ENCODE measurements around the gene CDK8.

The CDK8 gene

GRCh38 chr13:26390203-26390602 is 136.3 kb downstream of the CDK8 start:
- Histone ChIP-seq H3K4me3 (ENCODE audit: low read length) (no peak overlapping the region), H3K36me3 (ENCODE audit: insufficient read depth, low read depth, low read length) (peaks cover 30% of the 10 kb centered on the region), H3K27me3 (ENCODE audit: insufficient read depth, low read length) (no peaks in the 10 kb centered on the region), H3K9ac (ENCODE audit: low read depth, low read length) (no peak overlapping the region), H3K9me3 (ENCODE audit: insufficient read depth, low read depth, low read length) (no peaks in the 10 kb centered on the region), H3K27ac (ENCODE audit: low read length) (no peak overlapping the region), H3K4me1 (ENCODE audit: insufficient read depth, low read length) (no peaks in the 10 kb centered on the region)

DNA sequence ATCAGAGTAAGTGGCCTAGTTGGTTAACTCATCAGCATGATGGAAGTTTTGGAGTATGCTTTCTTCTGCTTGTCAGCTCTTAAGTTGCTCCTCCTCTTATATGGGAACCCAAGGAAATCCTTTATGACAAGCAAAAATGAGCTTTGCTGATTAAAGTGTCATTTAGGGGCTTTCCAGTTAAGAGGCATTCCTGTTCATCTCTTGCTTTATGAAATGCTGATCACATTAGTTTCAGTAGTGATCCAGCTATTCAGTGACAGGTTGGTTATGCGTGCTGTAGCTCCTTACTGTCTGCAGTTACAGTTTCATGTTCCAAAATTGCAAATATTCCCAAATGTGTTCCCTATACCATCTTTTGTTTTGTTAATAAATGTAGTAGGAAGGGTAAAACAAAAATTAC is 146.6 kb downstream of the CDK8 start:
- H3K9ac ChIP-seq (ENCODE audit: low read depth, low read length) = no peak overlapping the region
- H3K9me3 ChIP-seq (ENCODE audit: insufficient read depth, low read depth, low read length) = no peaks in the 10 kb centered on the region
- H3K27me3 ChIP-seq (ENCODE audit: insufficient read depth, low read length) = no peaks in the 10 kb centered on the region
- no peak overlapping the region for H3K27ac ChIP-seq (ENCODE audit: low read length)
- peaks cover 44% of the 10 kb centered on the region for H3K36me3 ChIP-seq (ENCODE audit: insufficient read depth, low read depth, low read length)
- no peaks in the 10 kb centered on the region for H3K4me1 ChIP-seq (ENCODE audit: insufficient read depth, low read length)
- no peak overlapping the region for H3K4me3 ChIP-seq (ENCODE audit: low read length)

DNA sequence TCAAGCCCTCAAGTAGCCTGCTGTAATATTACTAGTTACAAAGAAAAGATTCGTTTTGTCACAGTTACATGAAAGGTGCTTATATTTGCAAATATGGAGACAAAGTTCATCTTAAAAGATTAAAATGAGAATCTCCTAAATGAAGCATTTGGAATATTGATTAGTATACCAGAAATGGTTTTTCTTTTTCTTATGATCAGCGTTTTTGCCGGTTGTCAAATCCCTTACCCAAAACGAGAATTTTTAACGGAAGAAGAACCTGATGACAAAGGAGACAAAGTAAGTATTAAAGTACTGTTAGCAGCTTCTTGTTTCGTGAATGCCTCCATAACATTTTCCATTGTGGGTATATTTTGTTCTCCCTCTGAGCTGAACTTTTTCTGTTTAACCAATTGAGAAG is 147.1 kb downstream of the CDK8 start:
- Histone ChIP-seq H3K9ac (ENCODE audit: low read depth, low read length) (no peak overlapping the region), H3K9me3 (ENCODE audit: insufficient read depth, low read depth, low read length) (no peaks in the 10 kb centered on the region), H3K4me3 (ENCODE audit: low read length) (no peak overlapping the region), H3K27me3 (ENCODE audit: insufficient read depth, low read length) (no peaks in the 10 kb centered on the region), H3K36me3 (ENCODE audit: insufficient read depth, low read depth, low read length) (peaks cover 44% of the 10 kb centered on the region), H3K27ac (ENCODE audit: low read length) (no peak overlapping the region), H3K4me1 (ENCODE audit: insufficient read depth, low read length) (no peaks in the 10 kb centered on the region)

DNA sequence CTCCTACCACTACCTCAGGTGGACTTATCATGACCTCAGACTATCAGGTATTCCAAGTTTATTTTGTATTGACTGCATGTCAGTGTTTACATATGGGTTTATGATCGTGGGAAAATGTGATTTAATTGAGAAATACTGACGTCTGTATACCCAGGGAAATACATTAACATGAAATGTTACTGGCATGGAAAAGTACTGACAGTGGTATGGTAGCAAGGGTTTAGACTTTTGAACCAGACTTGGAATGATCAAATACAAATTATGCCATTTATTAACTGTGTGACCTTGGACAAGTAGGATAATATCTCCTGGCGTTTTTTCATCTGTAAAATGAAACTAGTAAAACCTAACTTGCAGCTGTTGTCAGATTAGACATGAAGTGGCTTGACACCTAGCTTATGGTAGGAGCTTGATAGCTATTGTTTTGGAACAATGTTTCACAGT is 147.7 kb downstream of the CDK8 start:
- Histone ChIP-seq H3K27me3 (ENCODE audit: insufficient read depth, low read length) (no peaks in the 10 kb centered on the region), H3K4me1 (ENCODE audit: insufficient read depth, low read length) (no peaks in the 10 kb centered on the region), H3K4me3 (ENCODE audit: low read length) (no peak overlapping the region), H3K27ac (ENCODE audit: low read length) (no peak overlapping the region), H3K36me3 (ENCODE audit: insufficient read depth, low read depth, low read length) (peaks cover 44% of the 10 kb centered on the region), H3K9me3 (ENCODE audit: insufficient read depth, low read depth, low read length) (no peaks in the 10 kb centered on the region), H3K9ac (ENCODE audit: low read depth, low read length) (no peak overlapping the region)

- Histone ChIP-seq H3K36me3 (ENCODE audit: insufficient read depth, low read depth, low read length) (peaks cover 21% of the 10 kb centered on the region), H3K9me3 (ENCODE audit: insufficient read depth, low read depth, low read length) (no peaks in the 10 kb centered on the region), H3K9ac (ENCODE audit: low read depth, low read length) (no peak overlapping the region), H3K27me3 (ENCODE audit: insufficient read depth, low read length) (no peaks in the 10 kb centered on the region), H3K4me3 (ENCODE audit: low read length) (no peak overlapping the region), H3K27ac (ENCODE audit: low read length) (no peak overlapping the region), H3K4me1 (ENCODE audit: insufficient read depth, low read length) (no peaks in the 10 kb centered on the region)
Measured at GRCh38 chr13:26406791-26407190, 152.9 kb downstream of the CDK8 start.

- no peaks in the 10 kb centered on the region for H3K9me3 ChIP-seq (ENCODE audit: insufficient read depth, low read depth, low read length)
- no peaks in the 10 kb centered on the region for H3K4me1 ChIP-seq (ENCODE audit: insufficient read depth, low read length)
- no peak overlapping the region for H3K27ac ChIP-seq (ENCODE audit: low read length)
- no peaks in the 10 kb centered on the region for H3K27me3 ChIP-seq (ENCODE audit: insufficient read depth, low read length)
- H3K9ac ChIP-seq (ENCODE audit: low read depth, low read length) = no peak overlapping the region
- no peaks in the 10 kb centered on the region for H3K36me3 ChIP-seq (ENCODE audit: insufficient read depth, low read depth, low read length)
- H3K4me3 ChIP-seq (ENCODE audit: low read length) = no peak overlapping the region
Measured at GRCh38 chr13:26411206-26411605, 157.3 kb downstream of the CDK8 start.

- Histone ChIP-seq H3K27me3 (ENCODE audit: insufficient read depth, low read length) (no peaks in the 10 kb centered on the region), H3K9me3 (ENCODE audit: insufficient read depth, low read depth, low read length) (no peaks in the 10 kb centered on the region), H3K4me3 (ENCODE audit: low read length) (no peak overlapping the region), H3K4me1 (ENCODE audit: insufficient read depth, low read length) (no peaks in the 10 kb centered on the region), H3K9ac (ENCODE audit: low read depth, low read length) (no peak overlapping the region), H3K27ac (ENCODE audit: low read length) (no peak overlapping the region), H3K36me3 (ENCODE audit: insufficient read depth, low read depth, low read length) (no peaks in the 10 kb centered on the region)
Measured at GRCh38 chr13:26412263-26412662, 158.3 kb downstream of the CDK8 start.

DNA sequence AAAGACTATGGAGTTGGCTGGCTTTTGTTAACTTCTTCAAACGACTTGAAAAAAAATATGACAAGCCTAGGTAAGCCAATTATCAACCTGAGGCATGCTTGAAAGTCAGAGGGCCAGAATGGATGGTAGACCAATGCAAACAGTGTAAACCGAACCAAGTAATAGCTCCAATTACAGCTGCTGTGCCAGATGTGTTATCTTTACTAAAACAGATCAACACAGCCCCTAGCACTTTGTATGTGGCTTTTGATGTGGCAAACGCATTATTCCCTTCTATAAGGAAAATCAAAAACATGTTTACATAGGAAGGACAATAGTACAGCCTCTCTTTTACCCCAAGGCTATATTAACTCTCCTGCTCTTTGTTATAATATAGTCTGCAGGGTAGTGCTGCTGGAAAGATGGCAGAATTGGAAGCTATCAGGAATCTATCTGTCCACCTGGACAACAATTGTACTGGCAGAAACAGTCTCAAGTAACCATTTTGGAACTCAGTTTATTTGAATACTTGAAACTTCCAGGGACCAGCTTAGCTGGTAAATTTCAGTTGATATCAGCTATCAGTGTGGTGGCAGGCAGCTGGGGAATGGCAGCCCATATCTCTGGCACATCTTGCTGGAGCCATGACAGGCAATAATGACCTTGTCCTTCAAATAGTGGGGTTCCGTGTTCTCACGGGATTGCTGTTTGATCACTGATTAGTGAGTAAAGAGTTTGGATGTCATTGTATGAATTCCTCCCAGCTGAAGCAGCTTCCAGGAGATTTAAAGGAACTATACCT is 159.2 kb downstream of the CDK8 start:
- H3K4me3 ChIP-seq (ENCODE audit: low read length) = no peak overlapping the region
- H3K9me3 ChIP-seq (ENCODE audit: insufficient read depth, low read depth, low read length) = no peaks in the 10 kb centered on the region
- no peak overlapping the region for H3K9ac ChIP-seq (ENCODE audit: low read depth, low read length)
- H3K27ac ChIP-seq (ENCODE audit: low read length) = no peak overlapping the region
- H3K27me3 ChIP-seq (ENCODE audit: insufficient read depth, low read length) = no peaks in the 10 kb centered on the region
- no peaks in the 10 kb centered on the region for H3K36me3 ChIP-seq (ENCODE audit: insufficient read depth, low read depth, low read length)
- H3K4me1 ChIP-seq (ENCODE audit: insufficient read depth, low read length) = no peaks in the 10 kb centered on the region

DNA sequence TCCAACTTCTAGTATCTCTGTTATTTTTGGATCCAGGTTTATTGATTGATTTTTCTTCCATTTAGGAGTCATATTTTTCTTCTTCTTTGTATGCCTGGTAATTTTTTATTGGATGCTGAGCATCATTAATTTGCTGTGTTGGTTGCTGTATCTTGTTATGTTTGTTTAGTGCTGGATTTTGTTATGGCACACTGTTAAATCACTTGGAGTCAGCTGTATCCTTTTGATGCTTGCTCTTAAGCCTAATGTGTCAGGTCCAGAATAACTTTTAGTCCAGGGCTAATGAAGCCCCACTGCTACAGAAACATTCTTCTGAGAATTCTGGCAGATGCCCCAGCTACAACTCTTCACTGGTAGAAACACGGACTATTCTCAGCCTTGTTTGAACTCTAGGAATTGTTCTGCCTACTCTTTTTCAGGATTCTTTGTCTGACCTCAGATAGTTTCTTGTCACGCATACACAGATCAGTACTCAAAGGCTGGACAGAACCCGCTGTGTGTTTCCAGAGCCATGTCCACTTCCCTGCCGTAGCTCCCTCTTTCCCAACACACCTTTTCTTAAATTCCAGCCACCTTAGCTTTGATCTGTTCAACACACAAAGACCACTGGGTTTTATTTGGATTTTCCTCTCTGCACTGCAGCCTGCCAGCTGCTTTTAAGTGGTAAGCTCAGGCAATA is 166.5 kb downstream of the CDK8 start:
- 0 out of 2 replicates have a peak, but pooled peaks cover 5% of the 10 kb centered on the region for H3K4me1 ChIP-seq (ENCODE audit: insufficient read depth, low read length)
- no peaks in the 10 kb centered on the region for H3K27me3 ChIP-seq (ENCODE audit: insufficient read depth, low read length)
- no peaks in the 10 kb centered on the region for H3K36me3 ChIP-seq (ENCODE audit: insufficient read depth, low read depth, low read length)
- H3K4me3 ChIP-seq (ENCODE audit: low read length) = no peak overlapping the region
- H3K9me3 ChIP-seq (ENCODE audit: insufficient read depth, low read depth, low read length) = no peaks in the 10 kb centered on the region
- no peak overlapping the region for H3K9ac ChIP-seq (ENCODE audit: low read depth, low read length)
- H3K27ac ChIP-seq (ENCODE audit: low read length) = no peak overlapping the region

- Histone ChIP-seq H3K27me3 (ENCODE audit: insufficient read depth, low read length) (no peaks in the 10 kb centered on the region), H3K4me3 (ENCODE audit: low read length) (no peak overlapping the region), H3K4me1 (ENCODE audit: insufficient read depth, low read length) (0 out of 2 replicates have a peak, but pooled peaks cover 5% of the 10 kb centered on the region), H3K27ac (ENCODE audit: low read length) (no peak overlapping the region), H3K36me3 (ENCODE audit: insufficient read depth, low read depth, low read length) (no peaks in the 10 kb centered on the region), H3K9me3 (ENCODE audit: insufficient read depth, low read depth, low read length) (no peaks in the 10 kb centered on the region), H3K9ac (ENCODE audit: low read depth, low read length) (no peak overlapping the region)
Measured at GRCh38 chr13:26422036-26422435, 168.1 kb downstream of the CDK8 start.

GRCh38 chr13:26423629-26424028 is 169.7 kb downstream of the CDK8 start:
- H3K36me3 ChIP-seq (ENCODE audit: insufficient read depth, low read depth, low read length) = no peaks in the 10 kb centered on the region
- no peaks in the 10 kb centered on the region for H3K9me3 ChIP-seq (ENCODE audit: insufficient read depth, low read depth, low read length)
- H3K4me1 ChIP-seq (ENCODE audit: insufficient read depth, low read length) = 0 out of 2 replicates have a peak, but pooled peaks cover 5% of the 10 kb centered on the region
- no peak overlapping the region for H3K9ac ChIP-seq (ENCODE audit: low read depth, low read length)
- H3K4me3 ChIP-seq (ENCODE audit: low read length) = no peak overlapping the region
- H3K27me3 ChIP-seq (ENCODE audit: insufficient read depth, low read length) = no peaks in the 10 kb centered on the region
- no peak overlapping the region for H3K27ac ChIP-seq (ENCODE audit: low read length)

- 0 out of 2 replicates have a peak, but pooled peaks cover 5% of the 10 kb centered on the region for H3K4me1 ChIP-seq (ENCODE audit: insufficient read depth, low read length)
- no peak overlapping the region for H3K4me3 ChIP-seq (ENCODE audit: low read length)
- H3K9ac ChIP-seq (ENCODE audit: low read depth, low read length) = no peak overlapping the region
- H3K27ac ChIP-seq (ENCODE audit: low read length) = no peak overlapping the region
- no peaks in the 10 kb centered on the region for H3K27me3 ChIP-seq (ENCODE audit: insufficient read depth, low read length)
- no peaks in the 10 kb centered on the region for H3K9me3 ChIP-seq (ENCODE audit: insufficient read depth, low read depth, low read length)
- H3K36me3 ChIP-seq (ENCODE audit: insufficient read depth, low read depth, low read length) = no peaks in the 10 kb centered on the region
Measured at GRCh38 chr13:26424181-26424580, 170.3 kb downstream of the CDK8 start.

Measured in iPS-20b (cell line).